HG03432 (cell line): Measurements from ENCODE around the gene GALNT12.

Source experiments
- ATAC-seq: cut with Tn5 transposase; IDR thresholded peaks from one replicate; pipeline ENCODE4 v1.9.1; 2021; ENCODE audit warnings: mild to moderate bottlenecking, moderate library complexity; ENCODE audit not compliant: unreplicated experiment

Gene GALNT12

DNA sequence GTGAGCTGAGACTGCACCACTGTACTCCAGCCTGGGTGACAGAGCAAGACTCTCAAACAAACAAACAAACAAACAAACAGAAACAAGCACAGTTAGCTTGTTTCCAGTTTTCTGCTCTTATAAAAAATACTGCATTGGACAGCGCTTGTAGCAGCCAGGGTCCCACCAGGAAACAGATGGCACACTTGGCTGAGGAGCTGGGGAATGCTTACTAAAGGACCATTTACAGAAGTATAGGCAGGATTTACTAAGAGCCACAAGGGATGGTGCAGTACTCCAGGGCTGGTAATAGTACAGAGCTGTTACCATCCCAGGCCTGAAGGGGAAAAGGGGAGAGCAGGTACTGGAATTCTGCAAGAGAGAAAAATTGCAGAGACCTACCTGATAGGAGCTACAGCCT lies 5.9 kb upstream of the GALNT12 start:
- ATAC-seq: no peak

DNA sequence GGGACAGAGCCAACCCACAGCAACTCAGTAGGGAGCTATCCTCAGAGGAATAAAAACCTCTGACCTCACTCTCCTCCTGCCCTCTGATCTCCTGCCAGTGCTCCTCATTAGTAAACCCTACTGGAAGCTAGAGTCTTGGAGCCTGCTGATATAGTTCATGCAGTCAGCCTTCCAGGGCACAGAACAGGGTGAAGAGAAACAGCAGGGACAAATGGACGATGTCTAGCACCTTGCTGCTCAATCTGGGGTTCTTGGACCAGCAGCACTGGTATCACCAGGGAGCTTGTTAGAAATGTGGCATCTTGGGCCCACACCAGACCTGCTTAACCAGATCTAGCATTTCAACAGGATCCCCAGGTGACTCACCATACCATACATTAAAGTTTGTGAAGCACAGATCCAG lies 5.5 kb upstream of the GALNT12 start:
- no peak for ATAC-seq

DNA sequence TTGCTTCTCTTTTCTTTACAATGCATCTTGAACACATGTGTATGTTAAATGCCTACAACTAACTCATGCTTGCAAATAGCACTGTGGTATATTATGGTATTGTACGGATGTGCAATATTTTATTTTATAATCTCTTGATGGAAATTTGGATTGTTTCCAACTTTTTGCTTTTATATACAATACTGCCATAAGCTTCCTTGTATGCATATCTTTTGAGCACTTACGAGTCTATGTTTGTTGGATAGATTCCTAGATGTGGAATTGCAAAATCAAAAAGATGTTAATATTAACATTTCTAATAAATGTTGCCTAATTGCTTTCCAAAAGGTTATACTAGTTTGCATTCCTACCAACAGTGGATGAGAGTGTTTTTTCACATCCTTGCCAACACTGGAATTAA lies 3.4 kb upstream of the GALNT12 start:
- no peak for ATAC-seq

DNA sequence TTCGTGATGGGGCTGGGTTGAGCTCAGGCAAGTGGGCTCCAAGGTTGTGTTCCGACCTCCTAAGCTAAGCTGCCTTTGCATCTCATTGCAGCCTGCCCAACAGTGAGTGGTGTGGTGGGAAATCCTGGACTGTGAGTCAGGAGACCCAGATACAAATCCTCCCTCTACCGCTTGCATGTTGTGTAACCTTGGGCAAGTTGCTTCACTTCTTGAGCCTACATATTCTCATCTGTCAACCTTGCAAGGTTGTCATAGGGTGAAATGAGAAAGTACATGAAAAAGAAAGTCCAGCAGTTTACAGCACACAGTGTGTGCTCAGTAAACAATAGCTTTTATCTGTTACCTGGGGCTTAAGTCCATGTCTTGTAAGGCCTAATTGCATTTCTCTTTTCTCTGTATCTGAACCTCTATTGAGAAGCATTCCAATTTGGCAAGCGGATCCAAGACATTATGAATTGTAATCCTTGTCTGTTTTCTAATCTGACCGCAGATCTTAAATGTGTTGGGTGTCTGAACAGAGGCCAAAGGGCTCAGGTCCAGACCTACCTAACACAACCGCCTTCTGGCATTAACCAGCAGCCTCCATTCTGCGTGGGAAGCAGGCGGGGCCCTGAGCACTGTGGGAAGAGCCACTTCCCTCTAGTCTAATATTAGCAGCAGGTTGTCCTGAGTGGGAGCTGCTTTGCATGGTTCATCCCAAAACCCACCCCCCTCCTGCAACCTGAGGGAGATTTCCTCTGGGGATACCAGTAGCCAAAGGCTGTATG lies 1.8 kb upstream of the GALNT12 start:
- no peak for ATAC-seq

DNA sequence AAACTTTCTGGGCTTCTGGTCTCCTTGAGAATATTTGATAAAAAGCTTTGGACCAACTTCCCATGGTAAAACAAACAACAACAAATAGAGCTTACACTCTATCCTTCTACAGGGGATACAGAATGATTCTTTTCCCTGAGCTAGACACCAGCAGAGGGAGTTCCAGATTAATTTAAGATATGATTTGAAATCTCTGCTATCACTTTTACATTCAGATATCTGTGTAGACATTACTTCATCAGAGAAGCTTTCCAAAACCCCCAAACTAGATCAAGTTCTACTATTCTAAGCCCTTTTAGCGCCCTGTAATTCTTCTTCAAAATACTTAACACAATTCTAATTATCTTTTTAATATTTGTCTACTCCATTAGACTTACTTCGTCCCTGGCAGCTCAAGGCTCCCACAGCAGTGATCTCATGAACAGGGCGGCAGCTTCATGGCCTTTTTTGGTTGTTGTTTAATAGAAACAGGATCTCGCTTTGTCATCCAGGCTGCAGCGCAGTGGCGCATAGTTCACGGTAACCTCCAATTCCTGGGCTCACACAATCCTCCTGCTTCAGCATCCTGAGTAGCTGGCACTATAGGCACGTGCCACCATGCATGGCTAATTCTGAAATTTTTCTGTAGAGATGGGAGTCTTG lies 955 bp upstream of the GALNT12 start:
- no peak for ATAC-seq

DNA sequence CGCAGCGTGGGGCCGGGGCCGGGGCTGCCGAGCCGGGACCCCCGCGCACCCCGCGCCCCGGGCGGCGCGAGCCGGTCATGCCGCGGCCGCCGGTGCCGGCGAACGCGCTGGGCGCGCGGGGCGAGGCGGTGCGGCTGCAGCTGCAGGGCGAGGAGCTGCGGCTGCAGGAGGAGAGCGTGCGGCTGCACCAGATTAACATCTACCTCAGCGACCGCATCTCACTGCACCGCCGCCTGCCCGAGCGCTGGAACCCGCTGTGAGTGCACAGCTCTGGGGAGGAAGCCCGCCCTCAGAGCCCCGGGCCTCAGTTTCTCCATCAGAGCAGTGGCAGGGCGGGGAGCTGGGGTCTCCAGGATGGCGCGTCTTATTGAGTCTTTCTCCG lies 335 bp downstream of the GALNT12 start:
- ATAC-seq: no peak

DNA sequence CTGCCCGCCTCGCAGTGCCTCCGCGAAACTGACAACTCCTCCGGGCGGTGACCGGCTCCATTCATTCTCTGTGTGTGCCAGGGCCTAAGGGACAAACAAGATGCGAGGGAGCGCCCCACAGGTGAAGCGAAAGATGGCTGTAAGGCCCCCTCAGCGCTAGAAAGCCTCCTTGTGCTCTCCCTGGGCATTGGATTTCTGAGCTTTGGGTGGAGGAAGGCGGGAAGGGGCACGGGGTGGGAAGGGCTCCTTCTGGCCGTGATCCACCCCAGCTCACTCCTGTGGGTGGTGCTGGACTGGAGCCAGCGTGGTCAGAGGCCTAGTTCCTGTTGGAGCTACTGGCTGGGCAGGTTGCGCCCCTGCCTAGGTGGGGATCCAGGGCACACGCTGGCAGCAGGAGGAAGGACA lies 943 bp downstream of the GALNT12 start:
- ATAC-seq: no peak

DNA sequence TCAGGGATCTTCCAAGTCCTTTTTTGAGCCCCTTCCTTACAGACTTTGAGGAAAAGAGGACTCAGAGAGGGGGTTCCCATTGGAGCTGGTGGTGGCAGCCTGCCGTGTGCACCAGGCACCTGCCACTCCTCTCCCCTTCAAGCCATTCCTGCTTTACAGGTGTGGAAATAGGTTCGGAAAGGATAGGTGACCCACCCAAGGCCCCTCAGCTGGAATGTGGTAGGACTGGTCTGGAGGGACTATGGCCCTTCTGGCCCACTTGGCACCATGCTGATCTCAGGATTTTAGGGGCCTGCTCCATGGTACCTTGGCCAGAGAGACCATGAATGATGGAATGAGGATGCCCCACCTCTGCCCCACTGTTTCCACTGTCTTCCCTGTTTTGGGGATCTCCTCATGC lies 1.4 kb downstream of the GALNT12 start:
- no peak for ATAC-seq

DNA sequence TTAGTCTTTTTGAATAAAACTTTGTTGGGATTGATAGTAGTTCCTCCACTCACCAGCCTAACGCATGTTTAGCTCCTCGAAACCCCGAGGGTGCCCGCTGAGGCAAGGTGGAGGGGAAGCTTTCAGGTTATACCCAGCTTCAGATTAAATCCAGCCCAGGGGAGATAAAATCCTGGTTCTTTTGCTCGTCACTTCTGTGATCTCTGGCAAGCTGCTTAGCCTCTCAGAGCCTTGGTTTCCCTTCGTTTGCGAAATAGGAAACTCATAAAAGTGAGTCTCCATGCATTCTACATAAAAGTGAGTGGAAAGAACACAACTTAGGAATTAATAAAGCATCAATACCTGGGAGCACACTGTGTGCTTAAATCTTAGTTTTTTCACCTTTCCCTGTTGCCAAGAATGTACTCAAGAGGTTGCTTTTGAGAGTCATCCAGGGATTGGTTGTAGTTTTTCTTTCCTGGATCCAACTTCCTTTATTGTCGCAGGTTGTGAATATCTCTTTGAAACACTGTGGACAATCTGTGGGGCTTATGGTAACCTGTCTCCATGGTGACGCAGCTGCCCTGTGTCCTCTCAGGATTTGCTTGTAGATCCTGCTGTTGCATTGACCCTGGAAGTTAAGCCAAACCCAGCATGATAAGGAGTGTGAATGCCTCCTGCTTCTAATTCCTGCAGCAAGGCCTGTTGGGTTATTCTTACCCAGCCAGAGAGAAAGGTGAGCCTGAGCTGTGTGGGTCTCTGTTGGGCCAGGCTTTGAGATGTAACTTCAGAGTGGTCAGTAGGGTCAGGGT lies 2.0 kb downstream of the GALNT12 start:
- ATAC-seq: no peak

DNA sequence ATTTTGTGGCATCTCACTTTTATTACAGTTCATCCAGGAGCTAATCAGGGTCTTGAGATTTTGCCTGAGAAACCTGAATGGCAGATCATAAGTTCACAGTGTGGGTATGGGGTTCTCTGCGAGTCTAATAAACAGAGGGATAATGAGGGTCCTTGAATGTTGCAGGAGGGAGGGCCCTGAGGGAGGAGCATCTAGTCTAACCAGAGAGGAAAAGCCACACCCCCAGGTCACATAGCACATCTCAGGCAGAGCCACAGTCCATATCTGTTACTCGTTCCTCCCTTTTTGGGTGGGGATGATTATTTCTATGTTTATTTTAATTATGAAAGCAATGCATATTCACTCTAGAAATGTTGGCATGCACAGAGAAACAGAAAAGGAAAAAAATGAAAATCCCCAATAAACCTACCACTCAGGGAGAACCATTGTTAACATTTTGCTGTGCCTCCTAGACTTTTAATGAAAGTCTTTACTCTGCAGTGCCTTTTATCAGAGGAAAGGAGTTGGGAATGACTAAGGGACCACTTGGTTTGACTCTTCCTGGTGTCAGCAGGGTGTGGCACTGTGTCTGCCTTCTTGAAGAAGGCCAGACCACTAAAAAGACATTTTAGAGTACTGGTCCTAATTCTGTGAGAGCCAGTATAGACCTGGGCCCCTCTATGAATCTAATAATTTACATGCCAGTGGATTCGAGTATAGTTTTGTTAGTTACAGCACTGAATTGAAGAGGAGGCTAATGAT lies 2.8 kb downstream of the GALNT12 start:
- ATAC-seq: no peak

DNA sequence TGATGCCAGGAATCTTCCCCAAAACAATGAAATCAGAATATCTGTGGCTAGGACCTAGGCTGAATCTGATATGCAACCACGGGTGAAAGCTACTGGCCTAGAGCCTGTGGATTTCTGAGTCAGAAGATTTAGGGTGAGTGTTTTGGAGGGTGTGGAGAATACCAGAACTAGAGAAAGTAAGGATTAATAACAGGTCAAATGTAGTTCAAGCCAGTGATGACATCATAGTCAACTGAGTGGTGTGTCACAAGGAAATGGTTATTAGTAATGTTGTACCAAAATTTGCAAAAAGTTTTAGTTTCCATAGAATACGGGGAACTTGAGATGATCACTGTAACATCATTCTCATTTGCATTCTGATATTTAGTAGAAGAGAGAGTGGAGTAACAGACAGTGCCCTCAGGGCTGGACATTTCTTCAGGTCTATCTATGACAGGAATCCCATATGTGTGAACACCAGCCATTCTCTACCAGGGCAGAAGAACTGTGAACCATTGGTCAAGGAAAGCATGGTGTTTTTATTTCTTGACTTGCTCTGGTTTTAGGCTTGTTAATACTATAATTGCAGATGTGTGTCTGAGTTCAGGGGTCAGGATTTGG lies 3.7 kb downstream of the GALNT12 start:
- no peak for ATAC-seq

DNA sequence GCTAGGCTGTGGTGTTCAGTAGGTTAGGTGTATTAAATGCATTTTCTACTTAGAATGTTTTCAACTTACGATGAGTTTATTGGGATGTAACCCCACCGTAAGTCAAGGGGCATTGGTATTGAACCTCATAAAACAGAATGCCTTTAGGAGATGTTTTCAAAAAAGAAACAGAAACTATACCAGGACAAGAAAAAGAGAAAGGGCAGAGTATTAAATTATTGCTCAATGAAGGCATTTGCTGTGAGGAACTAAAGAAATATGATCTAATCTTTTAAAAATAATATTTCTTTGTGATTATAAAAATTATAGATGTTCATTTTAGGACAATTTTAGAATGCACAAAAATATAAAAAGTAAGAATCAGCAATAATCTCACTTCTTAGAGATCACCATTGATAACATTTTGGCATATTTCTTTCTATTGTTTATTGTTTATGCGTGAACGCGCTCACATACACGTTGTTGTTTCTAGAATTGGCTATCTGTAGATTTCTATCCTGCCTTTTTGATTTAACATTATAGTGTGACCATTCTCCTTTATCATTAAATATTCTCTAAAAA lies 8.0 kb downstream of the GALNT12 start:
- ATAC-seq: no peak

DNA sequence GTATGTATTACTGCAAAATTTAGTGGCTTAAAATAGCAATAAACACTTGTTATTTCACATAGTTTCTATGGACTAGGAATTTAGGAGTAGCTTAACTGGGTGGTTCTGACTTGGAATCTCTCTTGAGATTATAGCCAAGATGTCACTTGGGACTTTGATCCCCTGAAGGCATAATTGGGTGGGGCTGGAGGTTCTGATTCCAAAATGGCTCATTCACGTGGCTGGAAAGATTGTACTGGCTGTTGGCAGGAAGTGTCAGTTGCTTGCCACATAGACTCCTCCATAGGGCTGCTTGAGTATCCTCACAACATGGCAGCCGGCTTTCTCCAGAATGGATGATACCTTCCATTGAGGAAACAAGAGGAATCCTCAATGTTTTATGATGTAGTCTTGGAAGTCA lies 11.3 kb downstream of the GALNT12 start:
- no peak for ATAC-seq

DNA sequence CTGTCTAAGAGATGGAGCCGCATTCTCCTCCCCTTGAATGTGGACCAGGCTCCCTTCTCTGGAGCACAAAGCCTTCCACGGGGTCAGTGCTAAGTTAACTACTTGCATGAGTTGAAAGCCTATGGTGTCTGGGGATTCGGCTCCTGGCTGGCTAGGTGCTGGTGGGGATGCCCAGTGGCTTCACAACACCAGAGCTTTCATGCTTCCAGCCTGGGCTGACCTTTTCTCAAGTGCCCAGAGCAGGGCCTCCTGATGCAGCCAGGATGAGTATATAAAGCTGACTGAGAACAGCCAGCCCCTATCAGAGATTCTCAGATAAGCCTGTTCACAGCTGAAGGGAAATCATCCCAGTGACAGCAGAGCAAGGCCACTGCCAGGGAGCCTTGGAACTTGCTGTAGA lies 11.8 kb downstream of the GALNT12 start:
- no peak for ATAC-seq

DNA sequence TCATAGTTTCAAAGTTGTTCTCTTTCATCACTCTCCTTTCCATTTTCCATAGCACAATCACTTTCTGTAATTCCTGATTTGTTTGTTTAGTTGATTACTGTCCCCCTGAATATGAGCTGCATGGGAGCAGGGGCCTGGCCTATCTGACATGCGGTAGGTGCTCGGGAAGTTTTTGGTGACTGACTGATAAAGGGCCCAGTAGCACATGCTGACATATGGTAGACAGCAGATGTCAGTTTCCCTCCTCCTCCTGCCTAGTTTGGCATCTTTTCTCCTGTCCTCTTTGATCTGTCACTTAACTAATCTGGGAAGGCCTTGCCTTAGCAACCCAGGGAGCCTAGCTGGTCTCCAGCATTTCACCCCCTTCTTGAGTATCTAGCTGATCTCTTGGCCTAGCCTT lies 14.4 kb downstream of the GALNT12 start:
- ATAC-seq: no peak

DNA sequence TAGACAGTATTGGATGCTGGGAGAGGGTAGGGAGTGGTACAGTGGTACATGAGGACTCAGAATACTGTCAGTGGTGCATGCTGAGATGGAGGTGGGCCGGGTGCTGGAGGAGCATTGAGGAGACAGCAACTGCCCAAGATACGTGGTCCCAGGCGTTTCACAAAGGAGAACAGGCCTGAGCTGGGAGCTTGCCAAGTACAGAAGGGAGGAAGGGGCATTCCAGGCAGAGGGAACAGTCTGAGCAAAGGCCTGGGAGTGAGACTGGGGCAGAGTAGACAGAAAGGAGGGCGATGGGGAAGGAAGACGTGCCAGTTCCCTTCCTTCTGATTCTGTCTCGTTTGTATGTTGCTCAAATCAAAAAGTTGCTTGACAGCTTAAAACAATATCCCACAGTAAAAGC lies 15.2 kb downstream of the GALNT12 start:
- ATAC-seq: no peak

DNA sequence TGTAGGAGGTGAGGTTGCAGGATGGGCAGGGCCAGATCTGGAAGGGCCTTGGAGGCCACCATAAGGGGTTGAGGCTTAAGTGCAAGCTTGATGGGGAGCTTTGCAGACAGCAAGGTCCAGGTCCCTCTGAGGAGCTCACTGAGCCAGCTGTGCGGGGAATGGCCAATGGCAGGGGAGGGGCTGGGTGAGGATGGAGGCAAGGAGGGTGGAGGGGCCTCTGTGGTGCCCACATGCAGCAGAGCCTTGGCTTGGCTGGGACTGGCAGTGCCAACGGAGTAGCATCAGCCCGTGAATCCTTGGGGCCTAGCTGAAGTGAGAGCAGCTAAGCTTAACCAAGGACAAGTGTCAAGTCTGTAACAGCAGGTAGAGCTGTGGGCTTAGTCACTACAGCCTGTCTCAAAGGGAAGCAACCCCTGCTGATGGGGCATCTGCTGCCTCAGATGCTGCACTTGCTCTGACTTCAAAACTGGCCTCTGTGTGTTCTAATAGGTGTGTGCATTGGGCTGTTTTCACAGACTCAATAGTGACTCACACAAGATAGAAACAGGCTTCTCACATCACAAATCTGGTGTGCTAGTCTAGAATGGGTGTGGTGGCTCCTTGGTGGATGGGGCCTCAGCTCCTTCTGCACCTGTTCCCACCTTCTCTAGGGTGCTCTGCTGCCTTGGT lies 16.3 kb downstream of the GALNT12 start:
- ATAC-seq: no peak

DNA sequence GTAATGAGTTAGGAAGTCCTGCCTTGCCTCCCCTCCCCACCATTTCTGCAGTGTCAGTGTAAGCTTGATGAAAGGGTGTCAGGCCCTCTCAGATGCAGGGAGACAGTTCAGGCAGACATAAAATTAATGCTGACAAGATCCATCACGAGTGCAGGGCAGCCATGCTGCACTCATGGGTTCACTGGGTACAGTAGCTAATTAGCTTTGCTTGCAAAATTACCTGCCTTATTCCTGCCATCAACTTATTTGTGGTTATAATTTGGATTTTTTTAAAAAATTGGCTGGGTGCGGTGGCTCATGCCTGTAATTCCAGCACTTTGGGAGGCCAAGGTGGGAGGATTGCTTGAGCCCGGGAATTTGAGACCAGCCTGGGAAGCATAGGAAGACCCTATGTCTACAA lies 17.9 kb downstream of the GALNT12 start:
- no peak for ATAC-seq

DNA sequence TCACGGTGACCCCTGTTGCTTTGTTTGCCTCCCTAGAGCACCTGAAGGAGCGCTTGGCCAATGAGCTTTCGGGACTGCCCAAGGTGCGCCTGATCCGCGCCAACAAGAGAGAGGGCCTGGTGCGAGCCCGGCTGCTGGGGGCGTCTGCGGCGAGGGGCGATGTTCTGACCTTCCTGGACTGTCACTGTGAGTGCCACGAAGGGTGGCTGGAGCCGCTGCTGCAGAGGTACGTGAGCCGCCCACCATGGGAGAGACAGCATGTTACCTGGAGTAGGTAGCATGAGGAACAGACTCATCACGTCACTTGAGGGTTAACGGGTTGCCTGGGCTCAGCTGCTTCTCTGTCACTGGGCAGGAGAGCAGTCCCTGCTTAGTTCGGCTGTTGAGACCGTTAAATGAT lies 19.2 kb downstream of the GALNT12 start:
- no peak for ATAC-seq

DNA sequence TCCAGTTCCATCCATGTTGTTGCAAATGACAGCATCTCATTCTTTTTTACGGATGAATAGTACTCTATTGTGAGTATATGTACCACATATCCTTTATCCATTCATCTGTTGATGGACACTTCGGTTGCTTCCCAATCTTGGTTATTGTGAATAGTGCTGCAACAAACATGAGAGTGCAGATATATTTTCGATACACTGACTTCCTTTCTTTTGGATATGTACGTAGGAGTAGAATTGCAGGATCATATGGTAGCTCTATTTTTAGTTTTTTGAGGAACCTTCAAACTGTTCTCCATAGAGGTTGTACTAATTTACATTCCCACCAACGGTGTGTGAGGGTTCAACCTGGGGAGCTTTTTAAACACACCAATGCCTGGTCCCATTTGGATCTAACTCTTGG lies 22.3 kb downstream of the GALNT12 start:
- no peak for ATAC-seq
